ENCODE data around the gene ADGRV1.
"Not testable (repeated sequence)": the region's sequence is repeated elsewhere in the genome, so short reads cannot be mapped to it uniquely, and the experiment has no call there.

GRCh38 chr5:90822062-90822461 lies 263.5 kb downstream of the ADGRV1 start:
- TF ChIP-seq POLR2AphosphoS5 (IDR thresholded peaks at IDR 0.05; ENCODE audit: borderline replicate concordance, low read depth, low read length); EZH2 (IDR thresholded peaks at IDR 0.05): not testable (repeated sequence)

Data from SK-N-MC (cell line).